IPS-11a (cell line): ENCODE measurements around the gene B9D1.

ENCODE experiments used
- H3K4me3 ChIP-seq: one replicate; pipeline ENCODE4 v1.5.1; 2013; ENCODE audit warnings: low read depth, low read length, control low read depth

B9D1 gene

GRCh38 chr17:19306160-19307111, 56.1 kb downstream of the B9D1 start:
- no peak overlapping the region for H3K4me3 ChIP-seq

DNA sequence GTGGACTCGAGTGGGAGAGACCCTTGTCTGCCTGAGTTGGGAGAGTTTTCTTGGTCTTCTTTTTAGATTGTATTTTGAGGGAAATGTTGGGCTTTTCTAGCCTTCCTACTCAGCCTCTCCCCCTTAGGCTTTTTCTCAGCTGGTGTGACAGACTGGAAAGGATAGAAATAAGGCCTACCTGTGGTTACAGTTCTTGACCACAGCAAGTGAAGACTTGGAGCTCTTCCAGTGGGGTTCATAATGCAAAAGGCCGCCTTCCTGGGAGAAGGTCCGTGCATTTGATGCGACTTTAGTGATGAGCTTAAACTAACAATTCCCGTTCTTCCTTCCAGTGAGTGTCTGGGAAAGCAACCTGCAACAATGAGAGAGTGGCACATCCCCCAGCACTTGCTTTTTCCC, 56.8 kb downstream of the B9D1 start:
- no peak overlapping the region for H3K4me3 ChIP-seq

DNA sequence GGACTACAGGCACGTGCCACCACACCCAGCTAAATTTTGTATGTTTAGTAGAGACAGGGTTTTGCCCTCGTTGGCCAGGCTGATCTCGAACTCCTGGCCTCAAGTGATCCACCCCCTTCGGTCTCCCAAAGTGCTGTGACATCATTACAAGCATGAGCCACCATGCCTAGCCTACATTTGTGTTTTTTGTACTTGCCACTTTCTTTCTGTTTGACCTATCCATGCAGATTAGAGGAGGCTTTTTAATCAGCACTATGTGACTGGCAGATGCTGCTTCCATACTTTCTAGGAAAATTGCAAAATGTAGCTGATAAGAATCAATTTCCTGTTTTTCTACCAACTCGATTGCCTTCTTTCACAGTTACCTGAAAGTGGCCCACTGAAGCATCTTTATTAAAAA, 57.3 kb downstream of the B9D1 start:
- H3K4me3 ChIP-seq = no peak overlapping the region

- no peak overlapping the region for H3K4me3 ChIP-seq
These were observed 57.8 kb downstream of the B9D1 start for GRCh38 chr17:19304751-19305150.

DNA sequence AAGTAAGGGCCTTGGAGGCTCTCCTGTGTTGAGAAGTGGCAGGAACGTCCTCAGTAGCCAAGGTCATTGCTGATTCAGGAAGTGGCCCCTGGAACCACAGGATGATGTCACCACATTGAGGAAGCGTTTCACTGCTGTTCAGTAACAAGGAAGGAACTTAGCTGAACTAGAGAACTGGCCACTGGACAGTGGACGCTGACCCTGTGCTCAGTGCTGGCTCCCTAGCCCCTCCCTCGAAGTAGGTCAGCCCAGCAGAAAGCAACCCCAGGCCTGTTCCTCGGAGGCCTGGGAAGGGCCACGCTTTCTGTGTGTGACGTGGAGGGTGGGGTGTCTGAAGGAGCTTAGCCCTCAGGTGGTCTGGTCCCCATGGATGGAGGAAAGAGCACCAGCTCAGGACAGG, 58.3 kb downstream of the B9D1 start:
- no peak overlapping the region for H3K4me3 ChIP-seq

DNA sequence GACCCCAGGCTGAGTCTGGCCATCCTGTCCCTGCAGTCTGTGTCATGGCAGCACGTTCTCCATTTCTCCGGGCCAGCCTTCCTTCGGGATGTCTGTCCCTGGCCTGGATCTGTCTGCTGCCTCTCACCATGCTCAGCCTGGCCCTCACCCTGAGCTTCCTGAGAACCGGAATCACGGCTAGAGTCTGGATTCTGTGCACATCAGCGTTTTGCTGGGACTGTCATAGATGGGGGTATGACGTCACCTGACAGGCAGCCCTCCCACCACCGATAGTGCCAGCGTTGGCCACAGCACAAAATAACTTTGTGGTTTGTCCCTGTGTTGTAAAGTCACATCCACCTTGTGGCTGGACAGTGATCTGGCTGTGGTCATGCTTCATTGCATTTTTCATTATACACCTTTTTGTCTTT, 59.2 kb downstream of the B9D1 start:
- H3K4me3 ChIP-seq = no peak overlapping the region

DNA sequence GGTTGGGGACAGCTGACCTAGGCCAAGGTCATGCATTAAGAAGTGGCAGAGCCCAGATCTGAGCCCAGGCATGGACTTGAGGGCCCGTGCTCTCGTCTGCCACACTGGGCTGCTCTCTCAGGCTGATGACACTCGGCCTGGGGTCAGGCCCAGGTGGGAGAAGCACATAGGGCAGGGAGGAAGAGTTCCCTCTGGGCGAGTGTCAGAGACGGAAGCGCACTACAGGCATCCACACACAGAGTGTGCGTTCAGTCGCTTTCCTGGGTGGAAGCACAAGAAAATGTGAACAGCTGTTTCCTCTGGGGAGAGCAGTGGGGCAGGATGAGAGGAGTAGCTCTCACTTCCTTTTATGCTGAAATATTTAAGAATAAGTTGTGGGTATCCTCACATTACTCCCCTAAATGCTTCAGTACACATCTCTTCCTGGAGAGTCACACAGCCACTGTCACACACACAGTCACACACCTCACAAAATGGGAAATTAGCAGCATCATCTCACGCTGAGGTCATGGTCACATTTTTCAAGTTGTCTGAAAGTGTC, 59.7 kb downstream of the B9D1 start:
- H3K4me3 ChIP-seq = no peak overlapping the region

GRCh38 chr17:19301973-19302372, 60.5 kb downstream of the B9D1 start:
- H3K4me3 ChIP-seq = no peak overlapping the region

GRCh38 chr17:19301274-19301951, 61.1 kb downstream of the B9D1 start:
- H3K4me3 ChIP-seq = no peak overlapping the region

DNA sequence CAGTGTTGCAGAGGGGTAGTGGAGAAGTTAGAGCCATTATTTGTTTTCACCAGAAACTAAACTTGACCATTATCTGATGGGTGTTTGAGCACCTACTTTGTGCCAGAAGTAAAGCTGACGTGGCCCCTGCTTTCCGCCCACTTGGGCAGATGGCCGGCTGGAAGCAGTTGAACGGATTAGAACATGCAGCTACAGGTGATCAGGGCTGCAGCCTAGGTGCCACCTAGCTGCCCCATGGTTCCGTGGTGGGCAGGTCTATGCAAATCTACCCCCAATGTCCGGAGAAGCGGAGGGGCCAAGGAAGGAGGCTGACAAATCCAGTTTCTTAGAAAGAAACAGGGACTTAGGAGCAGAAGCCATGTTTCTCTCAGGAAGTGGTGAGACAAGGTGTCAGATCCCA, 62.7 kb downstream of the B9D1 start:
- no peak overlapping the region for H3K4me3 ChIP-seq

GRCh38 chr17:19299214-19299747, 63.2 kb downstream of the B9D1 start:
- no peak overlapping the region for H3K4me3 ChIP-seq

GRCh38 chr17:19298569-19299213, 63.8 kb downstream of the B9D1 start:
- H3K4me3 ChIP-seq = no peak overlapping the region

- H3K4me3 ChIP-seq = no peak overlapping the region
These were observed 65.4 kb downstream of the B9D1 start for GRCh38 chr17:19296786-19297778.

DNA sequence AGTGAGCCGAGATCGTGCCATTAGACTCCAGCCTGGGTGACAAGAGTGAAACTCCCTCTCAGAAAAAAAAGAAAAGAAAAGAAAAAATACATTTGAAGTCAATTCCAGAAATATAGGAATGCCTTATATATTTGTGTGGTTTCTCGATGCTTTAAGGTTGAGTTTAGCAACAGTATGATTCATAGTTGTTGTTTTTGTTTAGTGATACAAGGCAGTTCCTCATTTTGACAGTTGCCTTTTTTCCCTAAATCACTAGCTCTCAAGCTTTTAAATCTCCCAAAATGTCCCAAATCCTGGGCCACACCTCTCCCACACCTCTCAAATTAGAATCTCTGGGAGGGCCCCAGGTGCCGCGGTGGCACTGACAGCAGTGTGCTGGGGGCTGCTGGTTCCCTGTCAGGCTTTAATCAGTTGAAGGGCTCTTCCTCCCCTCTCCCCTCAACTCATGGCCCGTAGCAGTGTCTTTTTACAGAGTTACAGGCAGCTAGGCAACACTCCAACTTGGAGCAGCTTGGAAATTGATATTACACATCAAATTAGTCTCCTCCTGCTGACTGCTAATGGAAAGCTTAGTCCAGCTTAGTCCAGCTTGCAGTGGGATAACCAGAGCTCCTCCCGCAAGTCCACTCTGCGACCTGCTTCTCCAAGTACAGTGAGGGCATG, 66.9 kb downstream of the B9D1 start:
- no peak overlapping the region for H3K4me3 ChIP-seq

- no peak overlapping the region for H3K4me3 ChIP-seq
These were observed 68.1 kb downstream of the B9D1 start for GRCh38 chr17:19294443-19294842.
